ENCODE measurements around the gene FGD4.

GRCh38 chr12:32450768-32451167 lies 51.4 kb downstream of the FGD4 start:
- TF ChIP-seq, protein P1, sequence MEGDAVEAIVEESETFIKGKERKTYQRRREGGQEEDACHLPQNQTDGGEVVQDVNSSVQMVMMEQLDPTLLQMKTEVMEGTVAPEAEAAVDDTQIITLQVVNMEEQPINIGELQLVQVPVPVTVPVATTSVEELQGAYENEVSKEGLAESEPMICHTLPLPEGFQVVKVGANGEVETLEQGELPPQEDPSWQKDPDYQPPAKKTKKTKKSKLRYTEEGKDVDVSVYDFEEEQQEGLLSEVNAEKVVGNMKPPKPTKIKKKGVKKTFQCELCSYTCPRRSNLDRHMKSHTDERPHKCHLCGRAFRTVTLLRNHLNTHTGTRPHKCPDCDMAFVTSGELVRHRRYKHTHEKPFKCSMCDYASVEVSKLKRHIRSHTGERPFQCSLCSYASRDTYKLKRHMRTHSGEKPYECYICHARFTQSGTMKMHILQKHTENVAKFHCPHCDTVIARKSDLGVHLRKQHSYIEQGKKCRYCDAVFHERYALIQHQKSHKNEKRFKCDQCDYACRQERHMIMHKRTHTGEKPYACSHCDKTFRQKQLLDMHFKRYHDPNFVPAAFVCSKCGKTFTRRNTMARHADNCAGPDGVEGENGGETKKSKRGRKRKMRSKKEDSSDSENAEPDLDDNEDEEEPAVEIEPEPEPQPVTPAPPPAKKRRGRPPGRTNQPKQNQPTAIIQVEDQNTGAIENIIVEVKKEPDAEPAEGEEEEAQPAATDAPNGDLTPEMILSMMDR (IDR thresholded peaks at IDR 0.05) = no peak
- TF ChIP-seq ZFX (IDR thresholded peaks at IDR 0.05; ENCODE audit: borderline replicate concordance) = no peak

Measured in 22Rv1 (cell line).